NCI-H1694 (cell line): ENCODE results near the gene NTRK2.

Experiments used
- DNase-seq: peaks from one replicate; lab custom pipeline; 2025; lab: John Stamatoyannopoulos, UW

NTRK2 gene

GRCh38 chr9:84669288-84670137, at the start of gene NTRK2:
Gene NTRK2, plus strand, starts transcription at chr9:84669729. Its CDS starts 1,020 bp downstream, at chr9:84670749.
- DNase-seq = no peak

- no peak for DNase-seq
These were observed 49.2 kb upstream of the NTRK2 start for GRCh38 chr9:84620338-84620737.

DNA sequence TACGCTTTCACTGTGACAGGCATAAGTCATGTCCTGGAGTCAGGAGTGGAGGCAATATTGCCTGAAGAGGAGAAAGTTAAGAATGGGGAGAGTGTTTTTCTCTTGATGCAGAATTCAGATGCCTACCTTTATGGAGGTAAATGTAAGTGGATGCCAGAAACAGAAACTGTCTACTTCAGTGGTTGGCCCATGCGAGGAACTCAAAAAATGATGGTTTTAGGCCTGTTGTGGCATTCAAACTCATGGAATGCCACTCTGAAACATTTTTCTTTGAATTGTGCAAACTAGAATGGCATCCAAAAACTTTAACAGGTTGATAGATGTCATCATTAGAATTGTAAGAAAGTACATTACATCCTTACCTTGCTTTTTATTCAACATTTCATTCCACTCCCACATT, 47.7 kb upstream of the NTRK2 start:
- DNase-seq = no peak

- no peak for DNase-seq
These were observed 46.5 kb upstream of the NTRK2 start for GRCh38 chr9:84622981-84623380.

- no peak for DNase-seq
These were observed 33.1 kb upstream of the NTRK2 start for GRCh38 chr9:84636436-84636835.

GRCh38 chr9:84642553-84643141, 26.9 kb upstream of the NTRK2 start:
- DNase-seq = no peak

- no peak for DNase-seq
These were observed 21.8 kb upstream of the NTRK2 start for GRCh38 chr9:84647699-84648098.

DNA sequence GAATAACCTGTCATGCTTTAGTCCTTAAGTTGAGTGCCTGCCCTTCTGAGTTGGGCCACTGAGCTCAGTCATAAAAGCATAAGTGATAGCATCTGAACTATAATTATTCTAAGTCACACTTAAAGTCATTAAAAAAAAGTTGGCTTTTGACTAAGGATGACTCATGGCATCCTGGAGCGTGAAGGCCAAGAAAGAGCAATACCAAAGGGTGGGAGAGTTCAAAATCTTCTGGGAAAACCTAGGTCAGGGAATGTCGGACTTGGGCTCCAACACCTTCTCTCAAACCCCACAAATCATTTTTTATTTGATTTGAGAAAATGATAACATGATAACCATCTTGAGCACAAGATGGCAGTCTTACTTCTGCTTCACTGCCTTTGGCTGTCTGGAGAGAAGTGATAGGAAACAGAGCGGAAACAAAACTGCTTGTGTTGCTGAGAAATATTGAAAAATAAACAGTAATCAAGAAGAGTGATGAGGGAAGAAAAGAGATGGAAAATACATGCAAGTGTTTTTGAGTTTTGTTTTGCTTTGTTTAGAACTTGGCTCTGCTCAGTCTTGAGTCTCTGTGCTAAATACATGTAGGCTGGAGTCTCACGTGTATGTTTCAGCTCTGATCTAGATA, 16.9 kb upstream of the NTRK2 start:
- no peak for DNase-seq

DNA sequence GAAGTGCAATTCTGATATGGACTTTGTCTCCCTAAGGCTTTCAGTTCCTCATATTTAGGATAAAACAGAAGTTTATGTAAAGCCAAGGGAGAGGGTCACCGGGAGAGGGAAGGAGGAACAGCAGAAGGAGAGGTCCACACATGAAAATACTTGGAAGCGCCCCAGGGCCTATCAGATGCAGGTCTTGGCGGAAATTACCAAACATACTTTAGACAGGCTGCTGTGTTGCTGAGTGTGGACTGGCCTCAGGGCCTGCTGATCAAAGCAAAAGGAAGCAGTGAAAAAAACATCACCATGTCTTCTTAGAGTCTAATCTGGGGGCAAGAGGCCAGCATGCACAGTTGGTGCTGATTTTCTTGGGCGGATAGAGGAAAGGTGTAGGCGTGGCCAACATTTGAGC, 14.1 kb upstream of the NTRK2 start:
- no peak for DNase-seq

- DNase-seq = no peak
These were observed 10.2 kb upstream of the NTRK2 start for GRCh38 chr9:84659313-84659712.

DNA sequence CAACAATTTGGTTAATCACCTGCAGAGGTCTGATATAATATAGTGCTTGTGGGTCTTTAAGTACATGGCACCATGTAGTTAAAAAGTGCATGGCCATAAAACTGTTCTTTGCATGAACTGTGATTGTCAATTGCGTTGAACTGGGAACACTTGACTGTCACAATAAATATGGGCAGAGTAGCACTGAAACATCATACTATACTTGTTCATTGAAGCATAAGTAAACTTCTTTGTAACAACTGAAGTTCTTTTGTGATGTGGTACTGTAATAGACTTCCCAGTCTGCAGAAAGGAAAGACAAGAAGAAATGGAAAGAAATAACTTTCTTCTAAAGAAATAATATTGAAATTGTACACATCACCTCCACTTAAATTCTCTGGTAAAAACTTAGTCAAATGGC, 9.8 kb upstream of the NTRK2 start:
- no peak for DNase-seq

DNA sequence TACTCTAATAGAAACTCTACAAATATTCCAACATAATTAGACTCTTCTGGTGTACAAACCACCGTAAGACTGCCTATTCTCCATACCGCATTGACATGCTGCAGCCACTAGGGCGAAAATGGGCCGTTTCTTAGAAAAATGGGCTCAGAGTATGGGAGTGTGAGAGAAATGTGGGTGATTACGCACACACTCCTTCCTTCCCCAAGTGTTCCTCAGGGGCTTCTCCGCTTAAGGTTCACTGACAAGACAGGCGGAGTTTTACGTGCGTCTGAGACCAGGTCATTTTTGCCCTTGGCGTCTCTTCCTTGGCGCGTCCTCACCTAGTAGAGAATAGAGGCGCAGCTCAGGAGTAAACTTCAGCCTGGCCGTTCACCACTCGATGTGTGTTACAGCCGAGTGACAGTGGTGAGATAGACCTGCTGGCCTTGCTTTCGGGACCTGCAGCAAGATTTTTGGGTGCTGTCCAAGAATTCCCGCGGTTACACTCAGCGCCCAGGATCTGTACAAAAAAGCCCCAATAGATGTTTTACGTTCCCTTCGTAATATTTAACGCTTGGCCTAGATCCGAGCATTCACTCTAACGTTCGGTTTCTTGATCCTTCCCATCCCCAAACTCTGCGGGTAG, 1.8 kb upstream of the NTRK2 start:
- DNase-seq = no peak

DNA sequence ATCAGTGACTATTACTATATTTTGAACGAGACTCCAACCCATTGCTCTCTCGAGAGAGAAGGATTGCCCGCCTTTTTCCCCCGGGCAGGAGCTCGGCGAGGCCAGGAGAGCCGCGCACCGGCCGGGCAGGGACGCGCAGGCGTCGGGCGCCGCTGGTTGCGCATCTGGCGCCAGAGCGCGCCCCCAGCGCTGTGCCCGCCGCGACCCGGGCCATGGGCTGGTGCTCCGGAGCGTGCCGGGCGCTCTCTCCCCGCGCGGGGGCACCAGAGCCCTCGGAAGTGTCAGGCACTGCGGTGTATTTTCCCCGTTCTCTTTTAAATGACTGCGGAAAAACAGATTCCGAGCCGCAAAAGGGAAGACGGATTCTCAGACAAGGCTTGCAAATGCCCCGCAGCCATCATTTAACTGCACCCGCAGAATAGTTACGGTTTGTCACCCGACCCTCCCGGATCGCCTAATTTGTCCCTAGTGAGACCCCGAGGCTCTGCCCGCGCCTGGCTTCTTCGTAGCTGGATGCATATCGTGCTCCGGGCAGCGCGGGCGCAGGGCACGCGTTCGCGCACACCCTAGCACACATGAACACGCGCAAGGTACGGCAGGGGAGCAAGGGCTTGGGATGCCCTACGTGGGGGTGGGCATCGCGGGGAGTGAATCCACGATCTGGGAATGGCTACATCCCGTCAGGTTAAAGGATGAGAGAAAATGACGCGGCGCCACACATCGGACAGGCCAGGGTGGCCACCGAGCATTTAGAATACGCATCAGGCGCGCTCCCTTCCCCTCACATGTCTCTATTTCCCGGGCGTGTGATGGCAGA, 1.1 kb upstream of the NTRK2 start:
- DNase-seq = peak; percentile 9

- DNase-seq = no peak
These were observed 579 bp upstream of the NTRK2 start for GRCh38 chr9:84669013-84669287.

DNA sequence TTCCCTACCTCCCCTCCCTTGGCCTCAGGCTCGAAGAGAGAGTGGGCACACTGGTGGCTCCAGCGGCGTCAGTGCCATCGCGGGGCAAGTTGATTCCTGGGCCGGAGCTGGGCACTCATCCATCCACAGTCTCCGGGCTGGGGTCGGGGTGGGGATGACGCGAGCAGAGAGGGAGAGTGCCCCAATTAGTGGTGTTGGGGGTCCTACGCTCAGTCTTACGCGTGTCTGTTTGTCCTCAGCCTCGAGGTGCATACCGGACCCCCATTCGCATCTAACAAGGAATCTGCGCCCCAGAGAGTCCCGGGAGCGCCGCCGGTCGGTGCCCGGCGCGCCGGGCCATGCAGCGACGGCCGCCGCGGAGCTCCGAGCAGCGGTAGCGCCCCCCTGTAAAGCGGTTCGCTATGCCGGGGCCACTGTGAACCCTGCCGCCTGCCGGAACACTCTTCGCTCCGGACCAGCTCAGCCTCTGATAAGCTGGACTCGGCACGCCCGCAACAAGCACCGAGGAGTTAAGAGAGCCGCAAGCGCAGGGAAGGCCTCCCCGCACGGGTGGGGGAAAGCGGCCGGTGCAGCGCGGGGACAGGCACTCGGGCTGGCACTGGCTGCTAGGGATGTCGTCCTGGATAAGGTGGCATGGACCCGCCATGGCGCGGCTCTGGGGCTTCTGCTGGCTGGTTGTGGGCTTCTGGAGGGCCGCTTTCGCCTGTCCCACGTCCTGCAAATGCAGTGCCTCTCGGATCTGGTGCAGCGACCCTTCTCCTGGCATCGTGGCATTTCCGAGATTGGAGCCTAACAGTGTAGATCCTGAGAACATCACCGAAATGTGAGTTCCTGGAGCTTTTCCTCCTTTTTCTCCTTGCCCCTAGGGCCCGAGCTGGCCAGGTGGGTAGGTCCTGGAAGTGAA, 861 bp downstream of the NTRK2 start:
- DNase-seq = no peak

DNA sequence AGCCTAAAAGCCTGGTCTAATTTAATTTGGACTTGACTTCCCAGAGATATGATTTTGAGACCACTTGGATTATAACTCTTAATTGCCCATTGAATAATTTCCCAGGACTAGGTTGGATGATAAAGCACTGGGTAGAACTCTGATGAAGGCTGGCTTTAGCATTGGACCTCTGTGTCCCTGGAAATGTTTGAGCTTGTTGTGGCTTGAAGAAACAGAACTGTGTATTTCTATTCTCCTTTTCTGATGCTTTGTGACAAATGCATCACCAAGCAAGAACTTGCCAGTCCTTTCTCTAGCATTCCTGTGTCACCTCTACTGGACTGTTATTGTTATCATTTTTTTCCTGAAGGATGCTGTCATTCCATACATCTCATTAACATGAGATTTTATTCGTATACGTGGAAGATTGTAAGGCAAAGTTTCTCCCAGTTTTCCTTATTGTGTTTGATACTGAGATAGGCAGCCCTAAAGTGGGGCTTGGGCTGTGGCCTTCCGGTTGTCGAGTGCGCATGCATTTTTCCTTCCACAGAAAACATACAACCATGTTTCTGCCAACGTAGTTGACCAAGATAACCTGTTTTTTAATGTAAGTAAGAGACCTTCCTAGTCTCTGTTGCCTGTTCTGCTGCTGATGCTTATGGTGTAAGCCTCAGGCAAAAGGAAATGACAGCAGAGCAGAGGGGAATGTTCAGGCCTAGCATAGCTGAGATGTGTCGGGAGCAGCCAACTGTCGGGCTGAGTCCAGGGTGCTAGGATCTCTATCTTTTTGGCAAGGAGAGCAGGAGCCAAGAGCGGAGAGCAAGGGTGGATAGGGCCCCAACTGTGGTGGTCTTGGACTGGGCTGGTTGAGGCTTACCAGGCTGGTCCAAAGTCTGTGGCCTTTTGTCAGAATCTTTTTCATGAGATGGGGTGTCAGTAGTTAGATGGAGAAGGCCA, 2.3 kb downstream of the NTRK2 start:
- DNase-seq = no peak

DNA sequence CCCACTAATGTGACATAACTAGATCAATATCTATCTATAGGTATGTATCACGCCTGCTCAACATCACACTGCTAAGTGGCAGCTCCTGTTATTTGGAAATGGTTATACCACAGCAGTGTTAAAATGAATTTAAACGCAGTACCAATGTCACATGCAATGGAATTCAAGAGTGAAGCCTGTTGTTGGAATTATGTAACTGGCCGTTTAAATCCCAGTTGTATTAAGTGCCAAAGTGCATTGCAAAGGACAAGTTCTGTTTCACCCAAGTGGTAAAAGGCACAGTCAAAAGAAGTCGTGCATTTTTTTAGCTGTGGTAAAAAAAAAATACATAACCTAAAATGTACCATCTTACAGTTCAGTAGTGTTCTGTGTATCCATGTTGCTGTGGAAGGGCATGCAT, 4.3 kb downstream of the NTRK2 start:
- DNase-seq = no peak

GRCh38 chr9:84677080-84677479, 7.6 kb downstream of the NTRK2 start:
- no peak for DNase-seq

DNA sequence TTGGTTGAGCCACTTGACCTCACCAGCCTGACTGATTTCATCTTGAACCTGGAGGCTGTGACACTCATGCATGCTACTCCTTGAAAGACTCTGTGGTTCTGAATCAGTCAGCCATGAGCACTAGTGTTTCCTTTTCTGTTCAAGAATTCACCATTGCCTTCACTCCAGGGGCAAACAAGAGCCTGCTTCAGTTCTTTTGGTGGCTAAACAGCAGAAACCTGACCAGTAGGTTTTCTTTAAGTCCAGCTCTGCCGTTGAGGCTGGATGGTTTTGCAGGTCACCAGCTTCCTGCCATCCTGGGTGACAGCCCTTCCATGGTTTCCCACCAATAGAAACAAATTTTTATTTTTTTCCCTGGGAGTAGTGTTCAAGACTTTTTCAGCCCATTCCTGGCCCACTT, 10.0 kb downstream of the NTRK2 start:
- DNase-seq = no peak
